Natural killer cell (primary cell): ENCODE data around the gene TBC1D9. TPM values are rescaled to one million over a fixed set of nuclear protein-coding genes. Genes with fewer than 3 reads are reported as not detected.
A peak's percentile ranks its signal among the peaks of the same experiment; 100 is the strongest.

Source experiments
- ATAC-seq, 3 donors: fragments of 150-1000 bp in 2 of 3; fragments of 200-7000 bp in 1 of 3; cut with Tn5 transposase; 1 replicate in 1 of 3; 2 replicates in 2 of 3; pipeline ENCODE4 v1.10.0; 2021; ENCODE audit warnings: mild to moderate bottlenecking in 2 of 3, moderate library complexity in 2 of 3
- DNase-seq, 2 donors: peaks; one replicate each; pipeline versions ENCODE4 v3.0.0 to v3.0.0-alpha.2; 2013 to 2021; ENCODE audit warnings: mixed read lengths in 1 of 2
- H3K27ac ChIP-seq: one replicate; pipeline ENCODE4 v1.5.1; 2013; ENCODE audit warnings: mild to moderate bottlenecking, low read length
- H3K27me3 ChIP-seq: one replicate; pipeline ENCODE4 v1.6.1; 2013; ENCODE audit warnings: low read length; ENCODE audit not compliant: control insufficient read depth, insufficient read depth
- H3K36me3 ChIP-seq: one replicate; pipeline ENCODE4 v1.6.1; 2013; ENCODE audit warnings: low read length; ENCODE audit not compliant: control insufficient read depth, insufficient read depth
- H3K4me1 ChIP-seq: one replicate; pipeline ENCODE4 v1.6.1; 2013; ENCODE audit warnings: low read length; ENCODE audit not compliant: control insufficient read depth, insufficient read depth
- H3K4me3 ChIP-seq: one replicate; pipeline ENCODE4 v1.5.1; 2013; ENCODE audit warnings: low read length
- H3K9me3 ChIP-seq: one replicate; pipeline ENCODE4 v1.6.1; 2013; ENCODE audit warnings: low read length; ENCODE audit not compliant: control insufficient read depth, insufficient read depth
- H3K27ac Mint-ChIP-seq, 2 donors: one replicate each; pipeline ENCODE4 v1.8.0; 2022; ENCODE audit warnings: mild to moderate bottlenecking in 2 of 2, mixed read lengths in 2 of 2, moderate library complexity in 1 of 2
- H3K27me3 Mint-ChIP-seq, 2 donors: one replicate each; pipeline ENCODE4 v1.8.0; 2022; ENCODE audit warnings: low read depth in 2 of 2, mixed read lengths in 2 of 2
- H3K36me3 Mint-ChIP-seq: one replicate; pipeline ENCODE4 v1.8.0; 2022; ENCODE audit warnings: mixed read lengths
- H3K4me1 Mint-ChIP-seq, 2 donors: one replicate each; pipeline ENCODE4 v1.8.0; 2022; ENCODE audit warnings: mixed read lengths in 2 of 2
- H3K4me3 Mint-ChIP-seq: one replicate; pipeline ENCODE4 v1.8.0; 2022; ENCODE audit warnings: mild to moderate bottlenecking, moderate library complexity, mixed read lengths
- H3K9me3 Mint-ChIP-seq, 2 donors: one replicate each; pipeline ENCODE4 v1.8.0; 2022; ENCODE audit warnings: mixed read lengths in 2 of 2
- WGBS: methylation state at CpG from one replicate; pipeline ENCODE4 v1.1.7; 2013; ENCODE audit warnings: missing lambda C conversion rate; ENCODE audit not compliant: insufficient coverage; 5-methylcytosine and 5-hydroxymethylcytosine counted together
- intact Hi-C: fragments of 100-400 bp; cut with micrococcal nuclease; formaldehyde crosslinking; loops from one replicate; pipeline ENCODE4 v1.14.2; 2022
- total RNA-seq, 4 donors: library from RNA; stranded (reverse); fragments of 120-200 nt in 1 of 4; gene quantifications; one replicate each; pipeline versions ENCODE4 v1.2.3 to v1.2.4, GENCODE V29; 2013 to 2022
- TF ChIP-seq, protein P1 (sequence below): fragments of 200-600 bp; IDR thresholded peaks from one replicate; pipeline ENCODE4 v1.8.0; 2022; ENCODE audit warnings: antibody characterized with exemption

TBC1D9 gene
- total RNA-seq, 3 donors from 2014 or later (not counting 1 experiment from before 2014, with no cell fraction given) = 1.3 to 3.3 (median 2.0) TPM

DNA sequence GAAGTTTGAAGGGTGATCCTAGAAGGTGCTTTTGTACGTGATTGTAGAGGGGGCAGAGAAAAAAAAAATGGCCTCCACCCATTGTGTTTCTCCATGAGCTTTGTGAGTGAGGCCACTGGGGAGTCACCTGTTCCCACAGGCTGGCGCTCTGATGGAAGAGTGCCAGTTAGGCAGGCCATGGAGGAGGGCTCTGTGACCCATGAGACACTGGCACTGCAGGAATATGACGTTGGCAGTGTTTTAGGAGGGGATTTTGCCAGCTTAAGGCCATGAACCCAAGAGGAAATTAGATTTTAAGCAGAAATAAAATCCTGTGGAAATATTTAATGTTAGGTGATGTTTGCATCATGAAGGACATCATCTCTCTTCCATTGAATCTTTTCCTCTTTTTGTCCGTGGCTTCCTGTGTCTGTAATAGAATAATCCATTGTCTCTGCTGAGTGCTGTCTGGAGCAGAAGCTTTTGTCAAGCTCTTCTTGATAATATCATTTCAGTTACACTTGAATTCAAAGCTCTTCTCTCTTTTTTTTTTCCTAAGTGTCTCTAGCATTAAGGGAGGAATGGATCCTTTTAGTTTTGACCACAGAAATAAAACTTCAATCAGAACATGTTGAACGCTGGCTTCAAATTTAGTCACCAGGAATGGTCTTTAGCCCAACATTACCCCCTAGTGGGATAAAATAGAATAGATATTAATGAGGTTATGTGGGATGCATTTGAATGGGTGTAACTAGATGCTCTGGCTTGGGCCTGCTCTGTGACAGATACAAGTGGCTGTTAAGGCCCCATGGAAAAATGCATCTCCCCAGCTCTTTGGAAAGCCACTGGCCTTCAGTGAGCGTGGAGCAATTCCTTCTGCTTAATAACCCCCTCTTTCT lies 146.4 kb downstream of the TBC1D9 start:
- H3K9me3 ChIP-seq = no peaks in the 10 kb centered on the region
- Mint-ChIP-seq H3K36me3 (no peaks in the 10 kb centered on the region), H3K27ac (no peak overlapping the region), H3K9me3 (no peaks in the 10 kb centered on the region), H3K4me1 (no peaks in the 10 kb centered on the region), H3K27me3 (peaks cover 6 to 16% of the 10 kb centered on the region in 2 donors), H3K4me3 (no peak overlapping the region)
- DNase-seq = peak in 1 of 2 donors; percentile 51
- H3K4me3 ChIP-seq = no peak overlapping the region
- no peak overlapping the region for H3K27ac ChIP-seq
- no peaks in the 10 kb centered on the region for H3K27me3 ChIP-seq
- H3K36me3 ChIP-seq = no peaks in the 10 kb centered on the region
- peak in 1 of 3 donors; percentile 45 for ATAC-seq
- TF ChIP-seq, protein P1, sequence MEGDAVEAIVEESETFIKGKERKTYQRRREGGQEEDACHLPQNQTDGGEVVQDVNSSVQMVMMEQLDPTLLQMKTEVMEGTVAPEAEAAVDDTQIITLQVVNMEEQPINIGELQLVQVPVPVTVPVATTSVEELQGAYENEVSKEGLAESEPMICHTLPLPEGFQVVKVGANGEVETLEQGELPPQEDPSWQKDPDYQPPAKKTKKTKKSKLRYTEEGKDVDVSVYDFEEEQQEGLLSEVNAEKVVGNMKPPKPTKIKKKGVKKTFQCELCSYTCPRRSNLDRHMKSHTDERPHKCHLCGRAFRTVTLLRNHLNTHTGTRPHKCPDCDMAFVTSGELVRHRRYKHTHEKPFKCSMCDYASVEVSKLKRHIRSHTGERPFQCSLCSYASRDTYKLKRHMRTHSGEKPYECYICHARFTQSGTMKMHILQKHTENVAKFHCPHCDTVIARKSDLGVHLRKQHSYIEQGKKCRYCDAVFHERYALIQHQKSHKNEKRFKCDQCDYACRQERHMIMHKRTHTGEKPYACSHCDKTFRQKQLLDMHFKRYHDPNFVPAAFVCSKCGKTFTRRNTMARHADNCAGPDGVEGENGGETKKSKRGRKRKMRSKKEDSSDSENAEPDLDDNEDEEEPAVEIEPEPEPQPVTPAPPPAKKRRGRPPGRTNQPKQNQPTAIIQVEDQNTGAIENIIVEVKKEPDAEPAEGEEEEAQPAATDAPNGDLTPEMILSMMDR = no peak
- no peaks in the 10 kb centered on the region for H3K4me1 ChIP-seq
- intact Hi-C loops = no loop called here
- WGBS = 76% methylated on average over 4 of the region's 6 CpGs

DNA sequence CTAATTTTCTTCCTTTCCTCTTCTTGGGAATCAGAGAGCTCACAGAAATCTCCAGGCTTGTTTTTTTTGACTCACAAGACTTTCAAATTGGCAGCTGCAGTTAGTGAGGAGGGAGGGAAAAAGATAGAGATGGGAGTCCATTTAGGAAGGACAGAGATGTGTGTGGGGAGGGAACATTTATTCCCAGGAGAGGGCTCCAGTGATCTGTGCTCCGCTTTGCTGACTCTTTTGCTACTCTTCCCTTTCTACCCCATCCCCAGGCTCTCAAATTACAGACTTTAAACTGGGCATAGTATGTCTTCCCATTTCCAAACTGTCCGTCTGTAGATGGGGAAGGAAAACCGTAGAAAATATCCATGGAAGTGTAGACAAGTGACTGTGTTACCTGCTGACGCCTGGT lies 148.3 kb downstream of the TBC1D9 start:
- ATAC-seq = no peak
- Histone ChIP-seq H3K4me1 (no peaks in the 10 kb centered on the region), H3K9me3 (no peaks in the 10 kb centered on the region), H3K27me3 (no peaks in the 10 kb centered on the region), H3K36me3 (no peaks in the 10 kb centered on the region), H3K4me3 (no peak overlapping the region), H3K27ac (no peak overlapping the region)
- DNase-seq = no peak
- Mint-ChIP-seq H3K4me1 (peaks cover 0 to 4% of the 10 kb centered on the region in 2 donors), H3K36me3 (no peaks in the 10 kb centered on the region), H3K9me3 (no peaks in the 10 kb centered on the region), H3K27ac (no peak overlapping the region), H3K4me3 (no peak overlapping the region), H3K27me3 (peaks cover 7 to 12% of the 10 kb centered on the region in 2 donors)
- intact Hi-C loops = no loop called here
- 76% methylated on average over 3 of the region's 4 CpGs for WGBS
- TF ChIP-seq, protein P1 = no peak

DNA sequence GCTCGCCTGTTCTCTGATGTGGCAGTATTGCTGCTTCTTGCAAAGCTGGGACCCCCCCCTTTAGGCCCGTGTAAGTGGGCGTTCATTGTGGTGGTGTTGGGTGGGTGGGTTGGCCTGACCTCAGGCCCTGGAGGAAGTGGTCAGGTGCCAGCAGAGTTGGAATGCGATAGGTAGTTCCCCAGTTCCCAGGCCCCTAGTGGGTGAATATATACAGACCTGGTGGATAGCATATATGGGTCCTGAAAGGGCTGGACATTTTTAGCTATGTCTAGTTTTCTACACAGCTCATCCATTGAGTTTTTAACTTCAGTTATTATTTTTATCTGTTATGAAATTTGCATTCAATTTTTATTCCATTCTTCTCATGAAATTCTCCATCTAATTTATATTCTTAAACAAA lies 151.6 kb downstream of the TBC1D9 start:
- intact Hi-C loops = no loop called here
- WGBS = 44% methylated on average over 4 of the region's 4 CpGs
- DNase-seq (no peak), ATAC-seq (no peak)
- H3K27me3 ChIP-seq = no peaks in the 10 kb centered on the region
- no peaks in the 10 kb centered on the region for H3K36me3 Mint-ChIP-seq
- H3K27ac ChIP-seq = no peak overlapping the region
- H3K9me3 Mint-ChIP-seq = no peaks in the 10 kb centered on the region
- peaks cover 0 to 4% of the 10 kb centered on the region in 2 donors for H3K4me1 Mint-ChIP-seq
- H3K9me3 ChIP-seq = no peaks in the 10 kb centered on the region
- no peaks in the 10 kb centered on the region for H3K36me3 ChIP-seq
- no peak overlapping the region for H3K4me3 Mint-ChIP-seq
- H3K4me3 ChIP-seq = no peak overlapping the region
- H3K27me3 Mint-ChIP-seq = peaks cover under 1 to 12% of the 10 kb centered on the region in 2 donors
- H3K27ac Mint-ChIP-seq = no peak overlapping the region
- TF ChIP-seq, protein P1 = no peak
- H3K4me1 ChIP-seq = no peaks in the 10 kb centered on the region
